Measurements from ENCODE around the gene EFHB. TPM values are rescaled to one million over a fixed set of nuclear protein-coding genes. Genes with fewer than 3 reads are reported as not detected.
"Not testable (repeated sequence)": the region's sequence is repeated elsewhere in the genome, so short reads cannot be mapped to it uniquely, and the experiment has no call there.

The EFHB gene
- total RNA-seq, 3 donors from 2014 or later = 1.3 to 2.6 TPM; not detected in 1

GRCh38 chr3:19899264-19899663, 34.8 kb downstream of the EFHB start:
- no peak overlapping the region for H3K27ac ChIP-seq

GRCh38 chr3:19898721-19899120, 35.3 kb downstream of the EFHB start:
- H3K27ac ChIP-seq = no peak overlapping the region
- H3K4me1 ChIP-seq = no peaks in the 10 kb centered on the region
- no peaks in the 10 kb centered on the region for H3K36me3 ChIP-seq
- TF ChIP-seq POLR2A (IDR thresholded peaks at IDR 0.05) = no peak
- TF ChIP-seq POLR2AphosphoS5 (IDR thresholded peaks at IDR 0.05) = no peak
- TF ChIP-seq CTCF (IDR thresholded peaks at IDR 0.05) = no peak
- DNase-seq (ENCODE audit: low spot score in 2 of 2) = no peak
- intact Hi-C loops (cut with DNase I; ENCODE audit: low total_unique reads) = no loop called here
- no peaks in the 10 kb centered on the region for H3K27me3 ChIP-seq
- H3K9me3 ChIP-seq = no peaks in the 10 kb centered on the region
- H3K4me3 ChIP-seq = no peak overlapping the region

More at GRCh38 chr3:19899264-19899663, 34.8 kb downstream of the EFHB start:
- Histone ChIP-seq H3K4me1 (no peaks in the 10 kb centered on the region), H3K36me3 (no peaks in the 10 kb centered on the region), H3K27me3 (no peaks in the 10 kb centered on the region), H3K9me3 (no peaks in the 10 kb centered on the region), H3K4me3 (no peak overlapping the region)
- intact Hi-C loops (cut with DNase I; ENCODE audit: low total_unique reads) = no loop called here
- no peak for DNase-seq (ENCODE audit: low spot score in 2 of 2)
- TF ChIP-seq POLR2A (IDR thresholded peaks at IDR 0.05) (no peak), POLR2AphosphoS5 (IDR thresholded peaks at IDR 0.05) (no peak), CTCF (IDR thresholded peaks at IDR 0.05) (no peak)

- no peak overlapping the region for H3K27ac ChIP-seq
- DNase-seq (ENCODE audit: low spot score in 2 of 2) = no peak
- H3K9me3 ChIP-seq = no peaks in the 10 kb centered on the region
- TF ChIP-seq POLR2A (IDR thresholded peaks at IDR 0.05) (no peak), CTCF (IDR thresholded peaks at IDR 0.05) (no peak), POLR2AphosphoS5 (IDR thresholded peaks at IDR 0.05) (no peak)
- intact Hi-C loops (cut with DNase I; ENCODE audit: low total_unique reads) = no loop called here
- no peaks in the 10 kb centered on the region for H3K27me3 ChIP-seq
- H3K4me1 ChIP-seq = no peaks in the 10 kb centered on the region
- H3K36me3 ChIP-seq = no peaks in the 10 kb centered on the region
- H3K4me3 ChIP-seq = no peak overlapping the region
These were observed 42.3 kb downstream of the EFHB start for GRCh38 chr3:19891740-19892139.

- Histone ChIP-seq H3K27me3 (no peaks in the 10 kb centered on the region), H3K4me1 (no peaks in the 10 kb centered on the region), H3K4me3 (peak overlapping the region in 1 of 3 donors; percentile 52), H3K36me3 (no peaks in the 10 kb centered on the region), H3K9me3 (no peaks in the 10 kb centered on the region), H3K27ac (peak overlapping the region; percentile 42 to 59)
- TF ChIP-seq POLR2A (IDR thresholded peaks at IDR 0.05) = no peak
- no peak for TF ChIP-seq POLR2AphosphoS5 (IDR thresholded peaks at IDR 0.05)
- no peak for TF ChIP-seq CTCF (IDR thresholded peaks at IDR 0.05)
- no peak for DNase-seq (ENCODE audit: low spot score in 2 of 2)
- intact Hi-C loops (cut with DNase I; ENCODE audit: low total_unique reads) = no loop called here
These were observed 45.4 kb downstream of the EFHB start for GRCh38 chr3:19888428-19889152.

GRCh38 chr3:19887122-19887521, 46.9 kb downstream of the EFHB start:
- H3K4me1 ChIP-seq; DNase-seq (ENCODE audit: low spot score in 2 of 2); H3K4me3 ChIP-seq; H3K27me3 ChIP-seq; intact Hi-C loops (cut with DNase I; ENCODE audit: low total_unique reads); H3K9me3 ChIP-seq; H3K27ac ChIP-seq; H3K36me3 ChIP-seq: not testable (repeated sequence)

All from breast epithelium (tissue), 4 donors.